ENCODE measurements around the gene NTRK3.

Gene NTRK3

GRCh38 chr15:88264622-88265021, 8.1 kb upstream of the NTRK3 start:
- no peaks in the 10 kb centered on the region for H3K27me3 ChIP-seq (ENCODE audit: insufficient read depth, poor library complexity, severe bottlenecking)
- H3K4me3 ChIP-seq (replicated peaks; ENCODE audit: insufficient read depth, low read length) = no peak overlapping the region
- no peak overlapping the region for H3K27ac ChIP-seq (replicated peaks)
- no peak for DNase-seq (ENCODE audit: low read depth in 1 of 2, low spot score in 1 of 2)
- TF ChIP-seq SPI1 (IDR thresholded peaks at IDR 0.05; ENCODE audit: borderline replicate concordance, low read depth) (no peak), REST (IDR thresholded peaks at IDR 0.05; ENCODE audit: insufficient replicate concordance, low read depth) (no peak), POLR2AphosphoS5 (IDR thresholded peaks at IDR 0.05; ENCODE audit: low read depth) (no peak), GABPA (IDR thresholded peaks at IDR 0.05; ENCODE audit: low read depth) (no peak), CTCF (IDR thresholded peaks at IDR 0.05; ENCODE audit: insufficient read depth, low read length) (no peak)

- Histone ChIP-seq H3K27ac (replicated peaks) (no peak overlapping the region), H3K4me3 (replicated peaks; ENCODE audit: insufficient read depth, low read length) (no peak overlapping the region), H3K27me3 (ENCODE audit: insufficient read depth, poor library complexity, severe bottlenecking) (peaks cover 19% of the 10 kb centered on the region)
- TF ChIP-seq CTCF (IDR thresholded peaks at IDR 0.05; ENCODE audit: insufficient read depth, low read length) = no peak
- no peak for DNase-seq (ENCODE audit: low read depth in 1 of 2, low spot score in 1 of 2)
Observed at GRCh38 chr15:88262064-88262463, 5.5 kb upstream of the NTRK3 start.

DNA sequence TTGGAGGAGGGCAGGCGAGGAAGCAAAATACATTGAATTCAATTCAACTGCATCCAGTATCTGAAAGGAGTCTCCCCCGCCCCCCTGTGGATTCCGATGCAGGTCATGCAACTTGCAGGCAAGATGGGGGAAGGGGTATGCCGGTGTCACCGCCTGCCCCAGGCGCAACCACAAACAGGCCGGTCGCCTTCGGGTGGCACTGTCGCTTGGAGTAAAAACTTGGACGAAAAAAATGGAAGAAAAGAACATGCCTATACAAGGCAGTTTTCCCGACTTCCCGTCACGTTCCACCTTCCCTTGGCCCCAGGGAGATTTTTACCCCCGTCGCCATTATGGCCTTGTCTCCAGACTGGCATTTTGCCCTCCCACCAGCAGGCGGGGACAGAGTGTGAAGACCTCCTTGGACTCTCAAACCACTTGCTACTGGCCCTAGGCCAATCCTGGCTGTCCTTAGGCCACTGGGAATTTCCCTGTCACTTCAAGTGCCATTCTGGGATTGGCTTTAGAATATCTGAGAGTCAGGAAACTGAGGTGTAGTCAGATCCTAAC, 1.6 kb upstream of the NTRK3 start:
- TF ChIP-seq SPI1 (IDR thresholded peaks at IDR 0.05; ENCODE audit: borderline replicate concordance, low read depth) (no peak), CTCF (IDR thresholded peaks at IDR 0.05; ENCODE audit: insufficient read depth, low read length) (no peak), REST (IDR thresholded peaks at IDR 0.05; ENCODE audit: insufficient replicate concordance, low read depth) (no peak), GABPA (IDR thresholded peaks at IDR 0.05; ENCODE audit: low read depth) (no peak)
- Histone ChIP-seq H3K27ac (replicated peaks) (no peak overlapping the region), H3K27me3 (ENCODE audit: insufficient read depth, poor library complexity, severe bottlenecking) (peaks cover 42% of the 10 kb centered on the region), H3K4me3 (replicated peaks; ENCODE audit: insufficient read depth, low read length) (no peak overlapping the region)
- DNase-seq (ENCODE audit: low read depth in 1 of 2, low spot score in 1 of 2) = no peak

- no peak for TF ChIP-seq POLR2AphosphoS5 (IDR thresholded peaks at IDR 0.05; ENCODE audit: low read depth)
- TF ChIP-seq SPI1 (IDR thresholded peaks at IDR 0.05; ENCODE audit: borderline replicate concordance, low read depth) = no peak
- no peak for TF ChIP-seq CTCF (IDR thresholded peaks at IDR 0.05; ENCODE audit: insufficient read depth, low read length)
- TF ChIP-seq REST (IDR thresholded peaks at IDR 0.05; ENCODE audit: insufficient replicate concordance, low read depth) = no peak
- no peak for TF ChIP-seq GABPA (IDR thresholded peaks at IDR 0.05; ENCODE audit: low read depth)
- no peak for DNase-seq (ENCODE audit: low read depth in 1 of 2, low spot score in 1 of 2)
- H3K4me3 ChIP-seq (replicated peaks; ENCODE audit: insufficient read depth, low read length) = no peak overlapping the region
- H3K27ac ChIP-seq (replicated peaks) = no peak overlapping the region
- H3K27me3 ChIP-seq (ENCODE audit: insufficient read depth, poor library complexity, severe bottlenecking) = peaks cover 42% of the 10 kb centered on the region
Observed at GRCh38 chr15:88257311-88258092, 963 bp upstream of the NTRK3 start.
